ENCODE data around the gene VPS9D1.

VPS9D1 gene

GRCh38 chr16:89744813-89745212 is 24.1 kb upstream of the VPS9D1 start:
- H3K27me3 ChIP-seq (replicated peaks; ENCODE audit: control insufficient read depth, insufficient read depth, low read length): no peaks in the 10 kb centered on the region
- H3K9me3 ChIP-seq (ENCODE audit: control insufficient read depth, low read length): no peaks in the 10 kb centered on the region
- H3K4me3 ChIP-seq (ENCODE audit: low read length): no peak overlapping the region
- no peak for DNase-seq (ENCODE audit: low read depth)
- H3K36me3 ChIP-seq (ENCODE audit: control insufficient read depth, insufficient read depth, low read length, severe bottlenecking): peaks cover 13% of the 10 kb centered on the region
- H3K4me1 ChIP-seq (ENCODE audit: control insufficient read depth, insufficient read depth, low read length): no peaks in the 10 kb centered on the region
- H3K9ac ChIP-seq (ENCODE audit: low read length): no peak overlapping the region

DNA sequence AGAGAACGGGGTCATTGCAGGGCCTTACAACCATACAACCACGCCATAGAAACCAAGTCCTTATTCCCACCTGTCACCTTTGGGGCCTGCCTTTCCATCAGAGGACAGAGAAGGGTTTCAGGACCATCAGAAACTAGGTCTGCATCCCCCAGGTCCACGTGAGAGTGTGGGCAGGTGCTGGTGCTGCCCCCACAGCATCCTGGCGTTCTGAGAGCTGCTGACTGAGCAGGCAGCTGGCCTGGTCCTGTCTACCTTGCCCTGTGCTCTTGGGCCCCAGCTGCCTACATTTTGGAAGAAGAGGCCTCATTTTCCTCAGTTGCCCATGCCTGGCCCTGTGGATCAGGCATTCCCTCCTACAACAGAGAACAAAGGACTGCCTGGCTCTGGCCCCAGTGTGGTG is 22.2 kb upstream of the VPS9D1 start:
- no peak for DNase-seq (ENCODE audit: low read depth)
- peaks cover 32% of the 10 kb centered on the region for H3K36me3 ChIP-seq (ENCODE audit: control insufficient read depth, insufficient read depth, low read length, severe bottlenecking)
- H3K4me1 ChIP-seq (ENCODE audit: control insufficient read depth, insufficient read depth, low read length): no peaks in the 10 kb centered on the region
- no peaks in the 10 kb centered on the region for H3K27me3 ChIP-seq (replicated peaks; ENCODE audit: control insufficient read depth, insufficient read depth, low read length)
- no peak overlapping the region for H3K9ac ChIP-seq (ENCODE audit: low read length)
- H3K9me3 ChIP-seq (ENCODE audit: control insufficient read depth, low read length): no peaks in the 10 kb centered on the region
- H3K4me3 ChIP-seq (ENCODE audit: low read length): no peak overlapping the region

DNA sequence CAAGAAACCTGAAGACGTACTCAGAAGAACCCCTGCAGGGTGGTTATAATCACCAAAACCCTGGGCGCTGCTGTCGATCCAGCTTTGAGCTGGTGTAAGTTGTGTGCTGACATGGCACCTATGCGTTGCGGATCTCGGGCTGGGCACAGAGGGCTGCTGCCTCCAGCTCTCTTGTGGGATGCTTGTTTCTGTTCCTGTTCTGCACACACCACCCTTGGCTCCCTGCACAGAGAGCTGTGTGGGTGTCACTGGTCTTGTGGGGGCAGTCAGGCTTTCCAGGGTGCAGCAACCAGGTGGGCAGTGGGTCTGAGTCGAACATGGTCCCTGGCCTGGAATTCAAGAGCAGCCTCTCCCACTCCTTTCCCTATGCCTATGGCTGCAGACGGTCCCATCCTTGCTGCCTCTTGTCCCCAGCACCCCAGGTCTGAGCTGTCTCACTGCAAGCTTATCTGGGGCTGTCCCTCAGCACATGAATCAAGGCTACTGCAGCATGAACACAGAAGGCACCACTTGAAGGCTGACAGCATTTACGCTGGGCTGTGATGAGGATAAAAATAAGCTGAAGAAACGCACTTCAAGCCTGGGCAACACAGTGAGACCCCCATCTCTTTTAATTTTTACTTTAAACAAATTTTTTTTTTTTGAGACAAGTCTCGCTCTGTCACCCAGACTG is 20.8 kb upstream of the VPS9D1 start:
- H3K36me3 ChIP-seq (ENCODE audit: control insufficient read depth, insufficient read depth, low read length, severe bottlenecking): peaks cover 46% of the 10 kb centered on the region
- DNase-seq (ENCODE audit: low read depth): no peak

GRCh38 chr16:89739383-89739782 is 18.7 kb upstream of the VPS9D1 start:
- DNase-seq (ENCODE audit: low read depth): no peak
- H3K9me3 ChIP-seq (ENCODE audit: control insufficient read depth, low read length): no peaks in the 10 kb centered on the region
- no peaks in the 10 kb centered on the region for H3K4me1 ChIP-seq (ENCODE audit: control insufficient read depth, insufficient read depth, low read length)
- H3K9ac ChIP-seq (ENCODE audit: low read length): no peak overlapping the region
- H3K4me3 ChIP-seq (ENCODE audit: low read length): no peak overlapping the region
- H3K27me3 ChIP-seq (replicated peaks; ENCODE audit: control insufficient read depth, insufficient read depth, low read length): no peaks in the 10 kb centered on the region
- peaks cover 67% of the 10 kb centered on the region for H3K36me3 ChIP-seq (ENCODE audit: control insufficient read depth, insufficient read depth, low read length, severe bottlenecking)

More for the DNA sequence above, 20.8 kb upstream of the VPS9D1 start:
- Histone ChIP-seq H3K4me3 (ENCODE audit: low read length) (no peak overlapping the region), H3K4me1 (ENCODE audit: control insufficient read depth, insufficient read depth, low read length) (no peaks in the 10 kb centered on the region), H3K27me3 (replicated peaks; ENCODE audit: control insufficient read depth, insufficient read depth, low read length) (no peaks in the 10 kb centered on the region), H3K9ac (ENCODE audit: low read length) (no peak overlapping the region), H3K9me3 (ENCODE audit: control insufficient read depth, low read length) (no peaks in the 10 kb centered on the region)

GRCh38 chr16:89738538-89739317 is 18.0 kb upstream of the VPS9D1 start:
- H3K4me1 ChIP-seq (ENCODE audit: control insufficient read depth, insufficient read depth, low read length): no peaks in the 10 kb centered on the region
- no peak overlapping the region for H3K4me3 ChIP-seq (ENCODE audit: low read length)
- DNase-seq (ENCODE audit: low read depth): no peak
- H3K9me3 ChIP-seq (ENCODE audit: control insufficient read depth, low read length): no peaks in the 10 kb centered on the region
- peaks cover 73% of the 10 kb centered on the region for H3K36me3 ChIP-seq (ENCODE audit: control insufficient read depth, insufficient read depth, low read length, severe bottlenecking)
- H3K27me3 ChIP-seq (replicated peaks; ENCODE audit: control insufficient read depth, insufficient read depth, low read length): no peaks in the 10 kb centered on the region
- H3K9ac ChIP-seq (ENCODE audit: low read length): no peak overlapping the region

- Histone ChIP-seq H3K9ac (ENCODE audit: low read length) (no peak overlapping the region), H3K4me1 (ENCODE audit: control insufficient read depth, insufficient read depth, low read length) (no peaks in the 10 kb centered on the region), H3K4me3 (ENCODE audit: low read length) (no peak overlapping the region), H3K27me3 (replicated peaks; ENCODE audit: control insufficient read depth, insufficient read depth, low read length) (no peaks in the 10 kb centered on the region), H3K9me3 (ENCODE audit: control insufficient read depth, low read length) (no peaks in the 10 kb centered on the region), H3K36me3 (ENCODE audit: control insufficient read depth, insufficient read depth, low read length, severe bottlenecking) (peaks cover 80% of the 10 kb centered on the region)
- DNase-seq (ENCODE audit: low read depth): no peak
Observed at GRCh38 chr16:89738072-89738377, 17.3 kb upstream of the VPS9D1 start.

DNA sequence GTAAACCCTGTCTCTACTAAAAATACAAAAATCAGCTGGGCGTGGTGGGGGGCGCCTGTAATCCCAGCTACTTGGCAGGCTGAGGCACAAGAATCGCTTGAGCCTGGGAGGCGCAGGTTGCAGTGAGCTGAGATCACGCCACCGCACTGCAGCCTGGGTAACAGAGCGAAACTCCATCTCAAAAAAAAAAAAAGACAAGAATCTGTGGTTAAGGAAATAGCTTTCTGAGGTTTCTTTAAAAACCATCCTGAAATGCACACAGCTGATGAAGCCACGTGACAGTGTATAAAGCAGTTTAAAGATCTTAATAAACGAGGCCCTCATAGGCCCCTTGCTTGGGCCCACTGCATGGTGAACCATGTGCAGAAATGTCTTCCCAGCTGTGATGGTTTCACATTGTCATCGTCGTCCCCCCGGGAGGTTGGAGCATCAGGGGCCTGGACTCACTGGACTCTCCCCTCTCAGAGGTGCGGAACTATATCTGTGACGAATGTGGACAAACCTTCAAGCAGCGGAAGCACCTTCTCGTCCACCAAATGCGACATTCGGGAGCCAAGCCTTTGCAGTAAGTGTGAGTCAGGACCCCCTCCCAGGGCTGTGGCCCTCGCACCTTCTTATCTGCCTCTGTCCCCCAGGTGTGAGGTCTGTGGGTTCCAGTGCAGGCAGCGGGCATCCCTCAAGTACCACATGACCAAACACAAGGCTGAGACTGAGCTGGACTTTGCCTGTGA is 16.8 kb upstream of the VPS9D1 start:
- Histone ChIP-seq H3K4me3 (ENCODE audit: low read length) (no peak overlapping the region), H3K27me3 (replicated peaks; ENCODE audit: control insufficient read depth, insufficient read depth, low read length) (no peaks in the 10 kb centered on the region), H3K36me3 (ENCODE audit: control insufficient read depth, insufficient read depth, low read length, severe bottlenecking) (peaks cover 85% of the 10 kb centered on the region), H3K9me3 (ENCODE audit: control insufficient read depth, low read length) (no peaks in the 10 kb centered on the region), H3K9ac (ENCODE audit: low read length) (no peak overlapping the region), H3K4me1 (ENCODE audit: control insufficient read depth, insufficient read depth, low read length) (no peaks in the 10 kb centered on the region)
- no peak for DNase-seq (ENCODE audit: low read depth)

- H3K36me3 ChIP-seq (ENCODE audit: control insufficient read depth, insufficient read depth, low read length, severe bottlenecking): peaks cover 95% of the 10 kb centered on the region
- H3K4me3 ChIP-seq (ENCODE audit: low read length): no peak overlapping the region
- H3K27me3 ChIP-seq (replicated peaks; ENCODE audit: control insufficient read depth, insufficient read depth, low read length): no peaks in the 10 kb centered on the region
- no peaks in the 10 kb centered on the region for H3K4me1 ChIP-seq (ENCODE audit: control insufficient read depth, insufficient read depth, low read length)
- DNase-seq (ENCODE audit: low read depth): no peak
- H3K9ac ChIP-seq (ENCODE audit: low read length): no peak overlapping the region
- no peaks in the 10 kb centered on the region for H3K9me3 ChIP-seq (ENCODE audit: control insufficient read depth, low read length)
Observed at GRCh38 chr16:89736554-89736953, 15.9 kb upstream of the VPS9D1 start.

DNA sequence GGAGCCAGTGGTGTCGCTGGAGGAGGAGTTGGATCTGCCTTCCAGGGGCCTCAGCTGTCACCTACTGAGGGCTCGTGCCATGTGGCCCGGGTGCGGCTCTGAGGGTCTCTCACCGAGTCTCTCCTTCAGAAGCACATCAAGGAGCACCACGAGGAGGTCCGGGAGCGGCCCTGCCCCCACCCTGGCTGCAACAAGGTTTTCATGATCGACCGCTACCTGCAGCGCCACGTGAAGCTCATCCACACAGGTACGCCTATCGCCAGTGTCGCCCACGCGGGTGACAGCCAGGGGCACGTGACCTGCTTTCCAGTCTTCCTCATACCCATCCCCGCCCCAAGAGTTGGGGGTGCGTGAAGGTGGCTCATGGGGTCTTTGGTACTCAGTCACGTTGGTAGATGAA is 13.1 kb upstream of the VPS9D1 start:
- no peak for DNase-seq (ENCODE audit: low read depth)
- Histone ChIP-seq H3K9ac (ENCODE audit: low read length) (no peak overlapping the region), H3K4me3 (ENCODE audit: low read length) (no peak overlapping the region), H3K36me3 (ENCODE audit: control insufficient read depth, insufficient read depth, low read length, severe bottlenecking) (peaks cover 97% of the 10 kb centered on the region), H3K9me3 (ENCODE audit: control insufficient read depth, low read length) (no peaks in the 10 kb centered on the region), H3K27me3 (replicated peaks; ENCODE audit: control insufficient read depth, insufficient read depth, low read length) (no peaks in the 10 kb centered on the region), H3K4me1 (ENCODE audit: control insufficient read depth, insufficient read depth, low read length) (no peaks in the 10 kb centered on the region)

DNA sequence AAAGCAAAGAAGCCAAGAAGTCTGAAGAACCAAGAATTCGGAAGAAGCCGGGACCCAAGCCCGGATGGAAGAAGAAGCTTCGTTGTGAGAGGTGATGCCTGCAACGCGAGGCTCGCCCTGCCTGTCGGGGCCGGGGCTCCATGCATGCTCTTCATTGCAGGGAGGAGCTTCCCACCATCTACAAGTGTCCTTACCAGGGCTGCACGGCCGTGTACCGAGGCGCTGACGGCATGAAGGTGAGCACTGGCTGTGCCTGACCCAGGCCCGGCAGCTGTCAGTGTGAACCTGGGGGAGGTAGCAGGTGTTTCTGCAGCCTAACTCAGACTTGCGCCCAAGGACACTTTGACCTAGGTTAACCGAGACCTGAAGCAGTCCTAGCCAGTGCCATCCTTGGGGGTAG is 12.6 kb upstream of the VPS9D1 start:
- H3K9me3 ChIP-seq (ENCODE audit: control insufficient read depth, low read length): no peaks in the 10 kb centered on the region
- H3K9ac ChIP-seq (ENCODE audit: low read length): no peak overlapping the region
- peaks cover 94% of the 10 kb centered on the region for H3K36me3 ChIP-seq (ENCODE audit: control insufficient read depth, insufficient read depth, low read length, severe bottlenecking)
- DNase-seq (ENCODE audit: low read depth): no peak
- H3K4me3 ChIP-seq (ENCODE audit: low read length): no peak overlapping the region
- H3K4me1 ChIP-seq (ENCODE audit: control insufficient read depth, insufficient read depth, low read length): no peaks in the 10 kb centered on the region
- no peaks in the 10 kb centered on the region for H3K27me3 ChIP-seq (replicated peaks; ENCODE audit: control insufficient read depth, insufficient read depth, low read length)

GRCh38 chr16:89732918-89733242 is 12.2 kb upstream of the VPS9D1 start:
- DNase-seq (ENCODE audit: low read depth): no peak
- H3K4me3 ChIP-seq (ENCODE audit: low read length): no peak overlapping the region
- H3K4me1 ChIP-seq (ENCODE audit: control insufficient read depth, insufficient read depth, low read length): no peaks in the 10 kb centered on the region
- peaks cover 91% of the 10 kb centered on the region for H3K36me3 ChIP-seq (ENCODE audit: control insufficient read depth, insufficient read depth, low read length, severe bottlenecking)
- H3K27me3 ChIP-seq (replicated peaks; ENCODE audit: control insufficient read depth, insufficient read depth, low read length): no peaks in the 10 kb centered on the region
- H3K9ac ChIP-seq (ENCODE audit: low read length): no peak overlapping the region
- no peaks in the 10 kb centered on the region for H3K9me3 ChIP-seq (ENCODE audit: control insufficient read depth, low read length)

Data from adipocyte (in vitro differentiated cells).